Neural progenitor cell (in vitro differentiated cells): Measurements from ENCODE around the gene TRIM42. TPM values are rescaled to one million over a fixed set of nuclear protein-coding genes. Genes with fewer than 3 reads are reported as not detected.

Experiments used
- DNase-seq: peaks from one replicate; pipeline ENCODE4 v3.0.0-alpha.2; 2016; ENCODE audit warnings: low spot score
- H2AFZ ChIP-seq: fragments of 200-600 bp; sonication (generic); replicated peaks from 2 replicates; pipeline ENCODE4 v1.6.1; 2016; ENCODE audit warnings: antibody characterized with exemption
- H3F3A ChIP-seq: fragments of 200-600 bp; sonication (generic); 2 replicates; pipeline ENCODE4 v1.6.1; 2016; ENCODE audit warnings: antibody characterized with exemption, low read depth
- H3K27ac ChIP-seq: fragments of 200-600 bp; sonication (generic); 2 replicates; pipeline ENCODE4 v1.5.1; 2016; ENCODE audit warnings: mild to moderate bottlenecking
- H3K27me3 ChIP-seq: fragments of 200-600 bp; sonication (generic); 2 replicates; pipeline ENCODE4 v1.6.1; 2016; ENCODE audit warnings: mild to moderate bottlenecking, moderate library complexity
- H3K36me3 ChIP-seq: fragments of 200-600 bp; sonication (generic); 2 replicates; pipeline ENCODE4 v1.5.1; 2016
- H3K4me1 ChIP-seq: fragments of 200-600 bp; sonication (generic); 2 replicates; pipeline ENCODE4 v1.6.1; 2016; ENCODE audit warnings: mixed run types
- H3K4me2 ChIP-seq: fragments of 200-600 bp; sonication (generic); 2 replicates; pipeline ENCODE4 v1.6.1; 2016
- H3K4me3 ChIP-seq: fragments of 200-600 bp; sonication (generic); 2 replicates; pipeline ENCODE4 v1.5.1; 2016
- H3K79me2 ChIP-seq: fragments of 200-600 bp; sonication (generic); 2 replicates; pipeline ENCODE4 v1.6.1; 2016; ENCODE audit warnings: low read depth
- H3K9ac ChIP-seq: fragments of 200-600 bp; sonication (generic); 2 replicates; pipeline ENCODE4 v1.6.1; 2016
- H3K9me3 ChIP-seq: fragments of 200-600 bp; sonication (generic); 2 replicates; pipeline ENCODE4 v1.5.1; 2016; ENCODE audit warnings: low read depth
- H4K20me1 ChIP-seq: fragments of 200-600 bp; sonication (generic); 2 replicates; pipeline ENCODE4 v1.6.1; 2016; ENCODE audit warnings: low read depth
- H3K27ac Mint-ChIP-seq: 3 replicates; pipeline ENCODE4 v1.8.0; 2021; ENCODE audit warnings: mixed read lengths
- H3K27me3 Mint-ChIP-seq: 2 replicates; pipeline ENCODE4 v1.8.0; 2022; ENCODE audit warnings: low read depth, mild to moderate bottlenecking, inconsistent platforms, moderate library complexity, mixed read lengths; ENCODE audit not compliant: insufficient read depth
- H3K36me3 Mint-ChIP-seq: 3 replicates; pipeline ENCODE4 v1.8.0; 2021; ENCODE audit warnings: mixed read lengths
- H3K4me1 Mint-ChIP-seq: 3 replicates; pipeline ENCODE4 v1.8.0; 2021; ENCODE audit warnings: mixed read lengths
- H3K4me3 Mint-ChIP-seq: 3 replicates; pipeline ENCODE4 v1.8.0; 2021; ENCODE audit warnings: mild to moderate bottlenecking, moderate library complexity, mixed read lengths
- H3K9me3 Mint-ChIP-seq: 3 replicates; pipeline ENCODE4 v1.8.0; 2020; ENCODE audit warnings: mixed read lengths
- CTCF ChIP-seq: fragments of 200-600 bp; sonication (generic); IDR thresholded peaks from 2 replicates; pipeline ENCODE4 v1.5.1; 2017; ENCODE audit warnings: antibody characterized with exemption, mild to moderate bottlenecking
- EZH2 ChIP-seq: fragments of 200-600 bp; sonication (generic); IDR thresholded peaks from 2 replicates; pipeline ENCODE4 v1.6.1; 2017; ENCODE audit warnings: antibody characterized with exemption, mild to moderate bottlenecking, moderate library complexity
- EZH2phosphoT487 ChIP-seq: fragments of 200-600 bp; sonication (generic); IDR thresholded peaks from 2 replicates; pipeline ENCODE4 v1.6.1; 2017; ENCODE audit warnings: antibody characterized with exemption
- total RNA-seq: library from RNA; depleted of rRNA; stranded (reverse); fragments of >200 nt; gene quantifications from 2 replicates; pipeline ENCODE4 v1.2.3, GENCODE V29; 2015; ENCODE audit warnings: low replicate concordance

TRIM42 gene
- total RNA-seq, 1 donor from 2014 or later = not detected

DNA sequence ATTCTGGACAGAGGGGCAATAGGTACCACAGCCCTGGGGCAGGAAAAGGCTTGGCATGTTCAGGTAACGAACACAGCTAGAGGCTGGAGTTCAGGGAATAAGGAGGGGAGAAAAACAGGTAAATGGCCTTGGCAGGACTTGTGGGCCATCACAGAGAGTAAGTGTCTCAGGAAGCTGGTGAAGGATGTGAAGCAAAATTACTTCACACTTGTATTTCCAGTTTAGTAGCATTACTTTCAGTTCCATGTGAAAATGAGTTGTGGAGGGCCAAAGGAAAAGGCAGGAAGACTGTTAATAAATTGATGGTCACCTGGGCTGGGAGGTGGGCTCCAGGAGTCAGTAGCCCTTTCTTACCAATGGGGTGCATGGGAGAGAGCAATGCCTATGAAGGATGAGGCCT is 25.6 kb downstream of the TRIM42 start:
- H3K27me3 ChIP-seq = no peaks in the 10 kb centered on the region
- H3K79me2 ChIP-seq = no peaks in the 10 kb centered on the region
- no peaks in the 10 kb centered on the region for H3K36me3 ChIP-seq
- no peak overlapping the region for H2AFZ ChIP-seq
- H3K9me3 Mint-ChIP-seq = peaks cover 10% of the 10 kb centered on the region
- no peak overlapping the region for H3K4me3 ChIP-seq
- peaks cover 2% of the 10 kb centered on the region for H3K27me3 Mint-ChIP-seq
- no peak overlapping the region for H3K4me3 Mint-ChIP-seq
- H3F3A ChIP-seq = no peaks in the 10 kb centered on the region
- TF ChIP-seq EZH2phosphoT487 = no peak
- TF ChIP-seq EZH2 = no peak
- TF ChIP-seq CTCF = no peak
- no peak overlapping the region for H3K9ac ChIP-seq
- peaks cover 2% of the 10 kb centered on the region for H3K4me1 Mint-ChIP-seq
- no peak overlapping the region for H3K27ac Mint-ChIP-seq
- H3K4me1 ChIP-seq = no peaks in the 10 kb centered on the region
- no peak for DNase-seq
- no peak overlapping the region for H3K4me2 ChIP-seq
- no peaks in the 10 kb centered on the region for H3K36me3 Mint-ChIP-seq
- no peaks in the 10 kb centered on the region for H3K9me3 ChIP-seq
- no peak overlapping the region for H3K27ac ChIP-seq
- no peaks in the 10 kb centered on the region for H4K20me1 ChIP-seq

GRCh38 chr3:140704733-140705132 is 26.9 kb downstream of the TRIM42 start:
- H3K9ac ChIP-seq = no peak overlapping the region
- H3K27me3 Mint-ChIP-seq = peaks cover 4% of the 10 kb centered on the region
- no peak overlapping the region for H2AFZ ChIP-seq
- H3K36me3 ChIP-seq = no peaks in the 10 kb centered on the region
- H3K9me3 ChIP-seq = no peaks in the 10 kb centered on the region
- no peaks in the 10 kb centered on the region for H3F3A ChIP-seq
- H3K4me1 Mint-ChIP-seq = peaks cover 2% of the 10 kb centered on the region
- H3K4me1 ChIP-seq = no peaks in the 10 kb centered on the region
- no peaks in the 10 kb centered on the region for H3K36me3 Mint-ChIP-seq
- H3K4me3 Mint-ChIP-seq = no peak overlapping the region
- no peak overlapping the region for H3K4me3 ChIP-seq
- no peaks in the 10 kb centered on the region for H3K27me3 ChIP-seq
- H3K79me2 ChIP-seq = no peaks in the 10 kb centered on the region
- H3K9me3 Mint-ChIP-seq = peaks cover 10% of the 10 kb centered on the region
- DNase-seq = no peak
- no peaks in the 10 kb centered on the region for H4K20me1 ChIP-seq
- H3K27ac ChIP-seq = no peak overlapping the region
- H3K27ac Mint-ChIP-seq = no peak overlapping the region
- no peak overlapping the region for H3K4me2 ChIP-seq
- TF ChIP-seq EZH2 (no peak), EZH2phosphoT487 (no peak)

DNA sequence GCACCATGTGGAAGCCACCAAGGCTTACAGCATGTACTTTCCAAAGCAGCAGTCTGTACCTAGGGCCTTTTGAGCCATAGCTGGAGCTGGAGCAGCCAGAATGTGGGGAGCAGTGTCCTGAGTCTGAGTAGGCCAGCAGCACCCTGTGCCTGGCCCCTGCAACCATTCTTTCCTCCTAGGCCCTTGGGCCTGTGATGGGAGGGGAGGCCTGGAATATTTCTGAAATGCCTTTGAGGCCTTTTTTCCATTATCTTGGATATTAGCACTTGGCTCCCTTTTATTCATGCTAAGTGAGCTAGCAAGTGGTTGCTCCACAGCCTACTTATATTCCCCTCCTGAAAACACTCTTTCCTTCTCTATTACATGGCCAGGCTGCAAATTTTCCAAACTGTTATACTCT is 28.1 kb downstream of the TRIM42 start:
- H3K36me3 Mint-ChIP-seq = no peaks in the 10 kb centered on the region
- Histone ChIP-seq H4K20me1 (no peaks in the 10 kb centered on the region), H3K4me3 (no peak overlapping the region), H3K9ac (no peak overlapping the region), H3K36me3 (no peaks in the 10 kb centered on the region), H3K27me3 (no peaks in the 10 kb centered on the region), H3K4me2 (no peak overlapping the region), H2AFZ (no peak overlapping the region), H3K9me3 (no peaks in the 10 kb centered on the region), H3K79me2 (no peaks in the 10 kb centered on the region), H3F3A (no peaks in the 10 kb centered on the region), H3K4me1 (no peaks in the 10 kb centered on the region), H3K27ac (no peak overlapping the region)
- TF ChIP-seq EZH2phosphoT487 (no peak), CTCF (no peak), EZH2 (no peak)
- DNase-seq = no peak
- H3K27me3 Mint-ChIP-seq = peaks cover 2% of the 10 kb centered on the region
- H3K9me3 Mint-ChIP-seq = peaks cover 10% of the 10 kb centered on the region
- no peak overlapping the region for H3K4me3 Mint-ChIP-seq
- no peaks in the 10 kb centered on the region for H3K4me1 Mint-ChIP-seq
- H3K27ac Mint-ChIP-seq = no peak overlapping the region

- Histone ChIP-seq H3K79me2 (no peaks in the 10 kb centered on the region), H3K36me3 (no peaks in the 10 kb centered on the region), H3K4me1 (no peaks in the 10 kb centered on the region), H3K27me3 (no peaks in the 10 kb centered on the region), H3F3A (no peaks in the 10 kb centered on the region), H3K27ac (no peak overlapping the region), H3K9me3 (no peaks in the 10 kb centered on the region), H4K20me1 (no peaks in the 10 kb centered on the region), H3K4me3 (no peak overlapping the region), H2AFZ (no peak overlapping the region), H3K4me2 (no peak overlapping the region), H3K9ac (no peak overlapping the region)
- H3K27me3 Mint-ChIP-seq = peaks cover 2% of the 10 kb centered on the region
- peaks cover 10% of the 10 kb centered on the region for H3K9me3 Mint-ChIP-seq
- peaks cover 3% of the 10 kb centered on the region for H3K4me1 Mint-ChIP-seq
- no peak overlapping the region for H3K27ac Mint-ChIP-seq
- no peak for TF ChIP-seq CTCF
- TF ChIP-seq EZH2phosphoT487 = no peak
- TF ChIP-seq EZH2 = no peak
- no peaks in the 10 kb centered on the region for H3K36me3 Mint-ChIP-seq
- H3K4me3 Mint-ChIP-seq = no peak overlapping the region
- no peak for DNase-seq
Observed at GRCh38 chr3:140706360-140706759, 28.5 kb downstream of the TRIM42 start.
